Umbilical cord (tissue), 2 donors: ENCODE results near the gene ATXN2. TPM values are rescaled to one million over a fixed set of nuclear protein-coding genes. Genes with fewer than 3 reads are reported as not detected.
A peak's percentile ranks its signal among the peaks of the same experiment; 100 is the strongest.

ENCODE experiments used
- DNase-seq: peaks from one replicate; pipeline ENCODE4 v3.0.0-alpha.2; 2015; ENCODE audit warnings: low spot score
- total RNA-seq: library from RNA; depleted of rRNA; stranded (reverse); fragments of >200 nt; gene quantifications from one replicate; pipeline ENCODE4 v1.2.3, GENCODE V29; 2014; ENCODE audit warnings: low replicate concordance; ENCODE audit not compliant: insufficient read depth

Gene ATXN2
- total RNA-seq, 1 donor from 2014 or later, result 79.2 TPM

- no peak for DNase-seq
These were observed 145.8 kb downstream of the ATXN2 start for GRCh38 chr12:111453071-111453989.

DNA sequence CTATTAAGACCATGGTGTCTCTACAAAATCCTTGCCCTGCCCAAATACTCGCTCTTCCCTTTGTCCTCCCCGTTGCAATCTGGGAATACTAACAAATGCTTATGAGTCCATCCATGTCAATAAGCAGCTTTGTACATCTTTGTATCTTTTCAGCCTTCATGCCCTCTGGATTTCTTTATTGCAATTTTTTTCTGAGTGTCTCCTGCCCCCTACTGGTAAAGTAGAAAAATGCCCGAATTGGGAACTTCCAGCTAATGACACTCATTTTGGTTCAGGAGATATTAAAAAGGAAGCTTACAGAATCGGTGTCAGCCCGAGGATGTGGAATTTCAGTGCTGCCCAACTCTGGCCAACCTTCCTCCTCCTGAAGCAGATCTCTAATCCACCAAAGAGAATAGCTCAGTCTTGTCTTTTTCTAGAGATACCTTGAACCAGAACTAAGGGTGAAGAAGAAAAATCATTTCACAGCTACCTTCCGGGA lies 147.4 kb downstream of the ATXN2 start:
- no peak for DNase-seq

DNA sequence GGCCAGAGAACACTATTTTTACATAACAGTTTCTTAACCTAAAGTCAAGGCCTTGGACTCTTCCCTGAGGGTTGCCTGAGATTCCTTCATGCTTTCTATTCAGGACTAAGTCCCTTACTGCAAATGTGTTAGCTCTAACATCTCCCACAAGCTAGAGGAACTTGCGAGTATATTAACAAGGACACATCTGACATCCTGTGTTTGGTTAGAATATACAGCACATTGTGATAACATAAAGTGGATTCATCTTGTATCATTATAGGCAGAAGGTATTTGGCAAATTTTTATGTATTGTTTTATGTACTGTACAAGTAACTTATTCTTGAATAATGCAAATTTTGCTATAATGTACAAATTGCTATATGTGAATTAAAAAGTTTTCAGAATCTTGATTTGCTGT lies 147.9 kb downstream of the ATXN2 start:
- DNase-seq, result no peak

GRCh38 chr12:111450676-111451075 lies 148.4 kb downstream of the ATXN2 start:
- DNase-seq, result no peak

DNA sequence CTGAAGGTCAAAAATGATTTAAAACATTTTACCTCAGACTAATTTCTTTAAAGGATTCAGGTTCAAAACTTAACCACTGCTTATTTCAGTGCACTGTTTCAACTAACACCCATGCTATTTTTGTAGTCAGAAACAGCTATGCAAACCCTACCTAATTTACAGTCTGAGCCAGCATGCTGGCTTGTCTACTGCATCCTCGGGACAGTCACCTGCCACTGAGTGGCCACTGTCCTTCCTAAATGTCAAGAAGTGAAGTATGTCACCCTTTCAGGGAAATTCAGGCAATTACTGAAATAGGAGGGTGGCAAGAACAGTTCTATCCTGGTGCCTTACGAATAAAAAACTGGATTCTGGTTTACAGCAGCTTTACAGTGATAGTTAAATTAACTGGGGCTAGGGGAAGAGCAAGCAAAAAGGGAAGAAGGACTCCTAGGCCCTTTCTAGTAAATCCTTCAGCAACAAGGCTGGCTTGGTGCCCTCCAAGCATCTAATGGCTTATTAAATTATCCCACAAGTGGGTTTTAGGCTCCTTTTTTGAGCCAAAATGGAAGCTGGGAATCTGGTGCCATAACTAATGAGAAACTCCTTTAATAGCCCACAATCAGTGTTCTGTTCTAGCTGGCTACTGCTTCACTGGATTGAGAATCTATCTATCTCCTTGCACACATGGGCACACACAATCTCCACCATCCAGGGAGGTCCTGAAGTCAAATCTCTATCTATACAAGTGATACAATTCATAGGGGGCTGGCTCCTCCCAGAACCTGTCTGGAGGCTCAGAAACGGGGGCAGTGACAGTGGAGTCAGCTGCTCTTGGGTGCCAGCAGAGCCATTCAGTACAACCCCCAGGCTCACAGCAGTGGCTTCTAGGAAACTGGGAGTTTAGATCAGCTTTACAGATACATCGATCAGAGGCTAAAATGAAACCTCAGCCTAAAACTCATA lies 150.0 kb downstream of the ATXN2 start:
- DNase-seq, result no peak

DNA sequence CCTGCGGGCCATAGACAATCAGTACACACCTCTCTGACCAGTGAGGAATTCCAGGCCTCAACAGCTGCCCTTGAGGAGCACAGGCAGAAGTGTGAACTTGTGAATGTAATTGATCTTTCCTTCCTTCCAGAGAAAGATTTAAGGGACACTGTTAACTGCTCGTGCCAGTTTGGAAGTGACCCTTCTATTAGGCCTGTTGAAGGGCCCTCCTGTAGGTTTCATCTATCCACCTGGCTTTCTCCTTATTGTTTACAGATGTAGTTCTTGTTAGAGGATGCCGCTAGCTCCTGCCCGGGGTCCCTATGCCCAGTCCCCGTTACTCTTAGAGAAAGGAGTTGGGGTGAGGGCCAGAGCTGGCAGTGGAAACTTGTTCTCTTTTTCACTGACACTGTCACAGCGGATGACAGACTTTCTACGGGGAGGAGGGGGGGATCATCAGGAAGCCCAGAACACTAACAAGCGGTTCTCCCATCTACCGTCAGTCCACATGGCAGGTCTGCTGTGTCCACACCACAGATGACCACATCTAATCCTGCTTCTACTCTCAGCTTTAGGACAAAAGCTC lies 150.8 kb downstream of the ATXN2 start:
- no peak for DNase-seq

DNA sequence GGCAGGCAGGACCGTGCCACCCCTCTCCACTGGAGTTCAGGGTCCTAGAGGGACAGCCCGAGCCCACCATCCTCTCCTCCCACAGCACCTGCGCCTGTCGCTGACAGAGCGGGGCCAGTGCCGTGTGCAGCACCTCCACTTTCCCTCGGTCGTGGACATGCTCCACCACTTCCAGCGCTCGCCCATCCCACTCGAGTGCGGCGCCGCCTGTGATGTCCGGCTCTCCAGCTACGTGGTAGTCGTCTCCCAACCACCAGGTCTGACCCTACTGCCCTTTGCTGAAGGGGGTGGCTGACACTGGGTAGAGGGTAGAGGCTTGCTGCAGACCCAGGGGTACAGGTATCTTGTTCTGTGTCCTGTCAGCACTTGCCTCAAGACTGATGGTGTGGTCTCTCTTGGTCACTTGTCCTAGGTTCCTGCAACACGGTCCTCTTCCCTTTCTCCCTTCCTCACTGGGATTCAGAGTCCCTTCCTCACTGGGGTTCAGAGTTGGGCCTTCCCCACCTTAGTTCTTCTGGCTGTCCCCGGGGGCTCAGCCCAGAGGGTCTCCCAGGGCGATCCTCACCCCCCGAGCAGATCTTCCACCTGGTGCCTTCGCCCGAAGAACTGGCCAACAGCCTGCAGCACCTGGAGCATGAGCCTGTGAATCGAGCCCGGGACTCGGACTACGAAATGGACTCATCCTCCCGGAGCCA lies 151.4 kb downstream of the ATXN2 start:
- no peak for DNase-seq

GRCh38 chr12:111446631-111447570 lies 152.2 kb downstream of the ATXN2 start:
- no peak for DNase-seq

DNA sequence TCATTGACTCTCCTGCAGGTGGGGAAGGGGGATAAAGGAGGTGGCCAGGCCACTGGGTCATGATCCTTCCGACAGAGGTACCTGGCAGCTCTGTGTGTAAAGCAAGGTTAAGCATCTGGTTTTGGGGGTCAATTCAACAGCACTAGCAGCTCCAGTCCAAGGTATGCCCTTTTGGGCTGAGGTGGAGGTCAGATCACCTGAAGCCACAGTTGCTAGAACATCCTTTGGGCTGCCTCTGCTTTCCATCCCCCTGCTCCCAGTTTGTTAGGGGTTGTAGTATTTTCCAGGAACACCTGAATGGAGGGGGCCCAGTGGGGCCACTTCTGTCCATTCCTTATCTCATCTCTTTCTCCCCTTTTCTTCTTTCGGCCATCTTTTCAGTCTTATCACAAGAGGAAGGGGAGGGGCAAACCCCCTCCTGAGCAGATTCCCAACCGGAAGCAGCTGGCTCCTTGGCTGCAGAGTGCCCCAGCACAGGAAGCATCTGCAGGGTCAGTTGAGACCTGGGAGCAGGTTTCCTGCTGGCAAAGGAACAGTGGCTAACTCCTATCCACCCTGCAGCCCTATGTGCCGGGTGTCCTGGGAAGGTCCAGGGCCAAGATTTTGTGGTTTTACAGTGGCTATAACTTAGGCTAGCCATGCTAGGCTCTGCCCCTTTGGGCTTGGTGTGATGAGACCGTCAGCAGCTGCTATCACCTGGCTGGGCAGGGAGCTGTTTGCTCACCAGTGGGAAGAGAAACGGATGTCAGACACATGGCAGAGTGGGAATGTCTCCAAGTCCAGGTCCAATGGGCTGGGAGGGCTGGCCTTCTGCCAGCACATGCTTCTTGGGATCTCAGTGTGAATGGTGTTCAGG lies 153.2 kb downstream of the ATXN2 start:
- DNase-seq, result peak; percentile 46

- peak; percentile 91 for DNase-seq
These were observed 154.0 kb downstream of the ATXN2 start for GRCh38 chr12:111444925-111445725.

GRCh38 chr12:111444314-111444924 lies 154.7 kb downstream of the ATXN2 start:
- DNase-seq, result no peak

GRCh38 chr12:111443586-111443985 lies 155.5 kb downstream of the ATXN2 start:
- no peak for DNase-seq

DNA sequence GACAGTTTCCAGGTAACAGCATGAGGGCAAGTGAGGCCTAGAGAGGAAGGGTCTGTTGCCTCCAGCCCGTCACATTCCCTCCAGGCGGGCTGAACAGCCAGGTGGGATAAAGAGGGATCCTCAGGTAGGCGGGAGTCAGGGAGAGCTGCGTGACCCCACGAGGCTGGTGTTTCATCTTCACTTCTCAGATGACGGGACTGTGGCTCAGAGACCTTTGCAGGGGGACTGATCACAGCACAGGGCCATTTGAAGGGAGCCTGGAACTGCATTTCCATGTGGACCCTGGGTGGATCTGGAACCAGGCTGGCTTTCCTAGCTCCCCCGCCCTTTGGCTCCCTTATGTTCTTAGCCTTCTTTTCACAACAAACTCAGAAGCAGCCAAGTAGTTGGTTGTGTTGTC lies 156.0 kb downstream of the ATXN2 start:
- no peak for DNase-seq

- DNase-seq, result no peak
These were observed 156.6 kb downstream of the ATXN2 start for GRCh38 chr12:111442301-111443045.

DNA sequence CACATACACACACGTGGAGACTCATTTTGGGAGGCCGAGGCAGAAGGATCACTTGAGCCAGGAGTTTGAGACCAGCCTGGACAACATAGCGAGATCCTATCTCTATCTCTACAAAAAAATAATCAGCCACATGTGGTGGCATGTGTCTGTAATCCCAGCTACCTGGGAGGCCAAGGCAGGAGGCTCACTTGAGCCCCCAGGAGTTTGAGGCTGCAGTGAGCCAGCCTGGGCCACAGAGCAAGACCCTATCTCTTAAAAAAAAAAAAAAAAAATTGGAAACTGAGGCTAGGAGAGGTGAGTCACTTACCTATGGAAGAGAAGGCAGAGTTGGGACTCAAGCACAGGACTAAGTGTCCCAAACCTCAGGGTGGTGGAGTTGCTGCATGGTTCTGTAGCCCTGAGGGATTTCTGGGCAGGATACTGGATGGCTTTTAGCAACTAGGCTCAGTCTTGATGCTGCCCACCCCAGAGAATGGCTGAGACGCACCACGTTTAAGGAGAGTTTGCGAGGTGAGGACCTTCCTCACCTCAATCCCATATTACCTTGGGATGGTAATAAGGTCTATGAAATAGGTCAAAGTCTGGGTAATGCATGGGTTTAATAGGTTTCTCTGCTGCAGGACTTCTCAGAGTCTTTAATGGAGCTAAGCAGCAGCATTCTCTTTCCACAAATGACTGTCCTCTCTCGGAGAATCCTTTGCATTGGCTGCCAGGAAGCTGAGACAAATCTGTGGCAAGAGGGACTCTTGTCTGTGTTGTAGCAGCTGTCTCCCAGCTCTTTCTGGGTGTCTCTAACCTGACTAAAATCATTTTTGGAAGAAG lies 157.8 kb downstream of the ATXN2 start:
- no peak for DNase-seq

- no peak for DNase-seq
These were observed 158.5 kb downstream of the ATXN2 start for GRCh38 chr12:111440631-111441030.
